GM10847 (cell line): ENCODE measurements around the gene AQP9.

Experiments
- POLR2A ChIP-seq: IDR thresholded peaks from 2 replicates; pipeline ENCODE4 v1.6.1; 2011; ENCODE audit not compliant: insufficient read length; ENCODE audit errors: extremely low read depth

The AQP9 gene

DNA sequence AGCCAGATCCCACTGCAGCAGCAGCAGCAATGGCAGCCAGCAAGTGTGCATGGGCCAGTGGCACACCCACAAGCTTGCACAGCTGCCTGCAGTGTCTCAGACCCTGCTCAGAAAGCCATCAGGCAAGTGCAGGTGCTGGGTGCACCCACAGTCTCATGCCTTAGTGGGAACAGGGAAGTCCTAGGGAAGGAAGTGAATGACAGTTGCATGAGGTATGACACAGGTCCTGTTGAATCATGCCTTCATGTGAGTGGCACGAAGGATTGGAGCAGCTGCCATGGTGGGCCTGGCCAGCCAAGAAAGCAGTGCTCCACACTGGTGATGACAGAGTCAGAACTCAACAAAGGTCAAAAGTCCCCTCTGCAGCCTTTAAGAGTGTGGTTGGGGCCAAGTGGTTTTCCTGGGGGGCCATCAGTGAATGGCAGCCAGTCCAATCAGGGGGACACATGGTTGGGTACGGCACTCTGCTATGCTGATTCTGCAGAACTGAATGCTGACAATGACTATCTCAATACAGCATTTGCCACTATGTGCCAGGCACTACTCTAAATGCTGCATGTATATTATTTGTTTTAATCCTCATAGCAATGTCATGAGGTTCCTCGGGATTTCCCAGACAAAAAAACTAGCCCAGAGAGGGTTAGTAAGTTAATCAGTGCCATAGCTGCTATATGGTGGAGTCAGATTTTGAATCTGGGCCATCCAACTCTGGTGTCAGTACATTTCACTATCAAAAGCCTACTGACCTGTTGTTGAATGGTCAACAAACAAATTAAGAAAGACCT lies 94.3 kb downstream of the AQP9 start:
- no peak for TF ChIP-seq POLR2A

DNA sequence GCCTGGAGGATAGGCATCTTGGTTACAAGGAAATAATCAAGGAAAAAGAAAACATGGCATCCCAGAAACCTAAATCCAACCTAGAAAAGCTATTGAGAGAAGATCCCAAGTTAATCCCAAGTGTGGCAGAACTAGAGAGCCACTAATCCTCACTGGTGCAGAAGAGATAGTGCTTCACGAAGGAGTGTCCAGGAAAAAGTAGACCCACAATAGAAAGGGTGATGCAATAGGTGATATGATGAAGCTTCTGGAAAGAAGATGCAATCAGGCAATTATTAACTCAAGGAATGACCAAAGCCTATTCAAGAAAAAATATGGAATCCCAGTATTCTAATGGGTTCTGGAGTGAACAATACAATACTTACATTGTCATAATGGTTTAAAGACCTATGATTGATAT lies 95.2 kb downstream of the AQP9 start:
- TF ChIP-seq POLR2A = no peak
